ENCODE measurements around the gene FZR1. TPM values are rescaled to one million over a fixed set of nuclear protein-coding genes. Genes with fewer than 3 reads are reported as not detected.

Gene FZR1
- total RNA-seq, 4 donors from 2014 or later: 29.1 to 107 (median 35.3) TPM

DNA sequence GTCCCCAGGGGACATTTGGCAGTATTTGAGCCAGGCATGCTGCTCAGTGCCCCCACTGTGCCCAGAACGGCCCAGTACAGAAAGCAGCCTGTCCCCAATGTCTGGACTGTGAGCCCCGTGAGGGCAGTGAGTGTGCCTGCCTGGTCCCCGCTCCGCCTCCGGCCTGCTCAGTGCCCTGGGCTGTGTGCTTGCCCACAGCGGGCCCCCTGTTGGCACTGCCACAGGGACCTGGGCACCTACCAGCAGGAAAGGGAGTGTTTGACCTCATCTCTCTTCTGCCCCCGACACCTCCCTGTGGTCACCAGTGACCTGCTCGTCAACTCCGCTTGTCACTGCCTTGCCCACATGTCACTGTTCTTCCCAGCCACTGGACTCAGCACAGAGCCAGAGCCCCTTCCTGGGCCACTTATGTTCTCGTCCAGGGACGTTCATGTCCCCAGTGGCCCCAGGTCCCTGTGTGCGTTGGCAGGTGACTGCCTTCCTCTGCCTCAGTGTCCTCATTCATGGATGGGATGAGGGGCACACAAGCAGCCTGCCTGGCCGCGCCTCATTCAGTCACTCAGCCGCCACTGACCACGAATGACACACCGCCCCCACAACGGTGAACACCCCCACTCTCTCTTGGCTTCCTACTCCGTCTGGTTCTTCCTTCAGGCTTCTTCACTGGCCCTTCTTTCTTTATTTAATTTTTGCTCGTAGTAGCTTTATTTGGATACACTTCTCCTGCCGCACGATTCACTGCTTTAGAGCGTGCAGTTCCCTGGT is 2.8 kb downstream of the FZR1 start:
- intact Hi-C loops (cut with DNase I; ENCODE audit: low total_unique reads): no loop called here
- Histone ChIP-seq H3K27ac (no peak overlapping the region), H3K4me1 (peaks cover 5 to 23% (median 14%) of the 10 kb centered on the region in 4 donors), H3K36me3 (no peaks in the 10 kb centered on the region), H3K27me3 (no peaks in the 10 kb centered on the region), H3K9me3 (no peaks in the 10 kb centered on the region), H3K4me3 (no peak overlapping the region)
- in situ Hi-C loops (cut with MboI; ENCODE audit: low pct_ligation_motif_present in 1 of 4, low pct_unique_long_range_greater_than_20kb in 1 of 4, low sequenced_read_pairs in 3 of 4): no loop called here
- TF ChIP-seq POLR2AphosphoS5 (IDR thresholded peaks at IDR 0.05): no peak
- TF ChIP-seq EP300 (IDR thresholded peaks at IDR 0.05; ENCODE audit: low read depth): no peak
- TF ChIP-seq, protein P1, sequence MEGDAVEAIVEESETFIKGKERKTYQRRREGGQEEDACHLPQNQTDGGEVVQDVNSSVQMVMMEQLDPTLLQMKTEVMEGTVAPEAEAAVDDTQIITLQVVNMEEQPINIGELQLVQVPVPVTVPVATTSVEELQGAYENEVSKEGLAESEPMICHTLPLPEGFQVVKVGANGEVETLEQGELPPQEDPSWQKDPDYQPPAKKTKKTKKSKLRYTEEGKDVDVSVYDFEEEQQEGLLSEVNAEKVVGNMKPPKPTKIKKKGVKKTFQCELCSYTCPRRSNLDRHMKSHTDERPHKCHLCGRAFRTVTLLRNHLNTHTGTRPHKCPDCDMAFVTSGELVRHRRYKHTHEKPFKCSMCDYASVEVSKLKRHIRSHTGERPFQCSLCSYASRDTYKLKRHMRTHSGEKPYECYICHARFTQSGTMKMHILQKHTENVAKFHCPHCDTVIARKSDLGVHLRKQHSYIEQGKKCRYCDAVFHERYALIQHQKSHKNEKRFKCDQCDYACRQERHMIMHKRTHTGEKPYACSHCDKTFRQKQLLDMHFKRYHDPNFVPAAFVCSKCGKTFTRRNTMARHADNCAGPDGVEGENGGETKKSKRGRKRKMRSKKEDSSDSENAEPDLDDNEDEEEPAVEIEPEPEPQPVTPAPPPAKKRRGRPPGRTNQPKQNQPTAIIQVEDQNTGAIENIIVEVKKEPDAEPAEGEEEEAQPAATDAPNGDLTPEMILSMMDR (IDR thresholded peaks at IDR 0.05): no peak
- DNase-seq: no peak
- WGBS, 2 donors (ENCODE audit: low coverage in 1 of 2): 85 to 93% methylated on average over 3 to 23 of the region's 23 CpGs

GRCh38 chr19:3509566-3509989 is 3.5 kb downstream of the FZR1 start:
- no peaks in the 10 kb centered on the region for H3K27me3 ChIP-seq
- H3K9me3 ChIP-seq: no peaks in the 10 kb centered on the region
- H3K4me3 ChIP-seq: no peak overlapping the region
- no peaks in the 10 kb centered on the region for H3K36me3 ChIP-seq
- TF ChIP-seq, protein P1 (IDR thresholded peaks at IDR 0.05): no peak
- TF ChIP-seq EP300 (IDR thresholded peaks at IDR 0.05; ENCODE audit: low read depth) (no peak), POLR2A (IDR thresholded peaks at IDR 0.05) (no peak), POLR2AphosphoS5 (IDR thresholded peaks at IDR 0.05) (no peak)
- 90% methylated on average over 15 of the region's 15 CpGs; no CpG with 5 or more reads in 1 of the 2 donors for WGBS, 2 donors (ENCODE audit: low coverage in 1 of 2)
- in situ Hi-C loops (cut with MboI; ENCODE audit: low pct_ligation_motif_present in 1 of 4, low pct_unique_long_range_greater_than_20kb in 1 of 4, low sequenced_read_pairs in 3 of 4): no loop called here
- intact Hi-C loops (cut with DNase I; ENCODE audit: low total_unique reads): no loop called here
- H3K27ac ChIP-seq: no peak overlapping the region
- no peak for DNase-seq
- peaks cover 5 to 23% (median 14%) of the 10 kb centered on the region in 4 donors for H3K4me1 ChIP-seq

DNA sequence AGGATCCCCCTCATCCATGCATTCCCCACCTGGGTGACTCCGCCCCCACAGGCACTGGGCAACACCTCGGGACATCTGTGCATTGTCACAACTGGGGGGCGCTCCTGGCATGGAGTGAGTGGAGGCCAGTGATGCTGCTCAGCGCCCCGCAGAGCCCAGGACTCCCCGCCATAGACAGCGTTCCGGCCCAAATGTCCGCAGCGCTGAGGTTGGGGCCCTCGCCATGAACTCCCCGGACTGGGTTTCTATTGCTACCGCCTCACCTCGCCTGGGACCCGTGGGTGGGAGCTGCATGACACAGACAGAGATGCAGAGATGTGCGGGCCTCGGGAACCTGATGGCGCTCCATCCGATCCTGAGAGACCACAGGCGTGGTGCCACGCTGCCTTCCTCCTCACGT is 4.6 kb downstream of the FZR1 start:
- Histone ChIP-seq H3K27me3 (no peaks in the 10 kb centered on the region), H3K4me1 (peaks cover 0 to 20% (median 9%) of the 10 kb centered on the region in 4 donors), H3K4me3 (no peak overlapping the region), H3K36me3 (no peaks in the 10 kb centered on the region), H3K27ac (no peak overlapping the region), H3K9me3 (no peaks in the 10 kb centered on the region)
- intact Hi-C loops (cut with DNase I; ENCODE audit: low total_unique reads) (no loop called here), in situ Hi-C loops (cut with MboI; ENCODE audit: low pct_ligation_motif_present in 1 of 4, low pct_unique_long_range_greater_than_20kb in 1 of 4, low sequenced_read_pairs in 3 of 4) (no loop called here)
- WGBS, 2 donors (ENCODE audit: low coverage in 1 of 2): 93% methylated on average over 21 of the region's 22 CpGs; no CpG with 5 or more reads in 1 of the 2 donors
- TF ChIP-seq POLR2AphosphoS5 (IDR thresholded peaks at IDR 0.05) (no peak), EP300 (IDR thresholded peaks at IDR 0.05; ENCODE audit: low read depth) (no peak), POLR2A (IDR thresholded peaks at IDR 0.05) (no peak)
- TF ChIP-seq, protein P1 (IDR thresholded peaks at IDR 0.05): no peak
- DNase-seq: no peak

GRCh38 chr19:3511506-3512251 is 5.6 kb downstream of the FZR1 start:
- DNase-seq: no peak
- TF ChIP-seq EP300 (IDR thresholded peaks at IDR 0.05; ENCODE audit: low read depth) (no peak), POLR2A (IDR thresholded peaks at IDR 0.05) (no peak), POLR2AphosphoS5 (IDR thresholded peaks at IDR 0.05) (no peak)
- TF ChIP-seq, protein P1 (IDR thresholded peaks at IDR 0.05): no peak
- Histone ChIP-seq H3K27ac (no peak overlapping the region), H3K9me3 (no peaks in the 10 kb centered on the region), H3K4me1 (peaks cover 2 to 24% (median 14%) of the 10 kb centered on the region in 4 donors), H3K36me3 (no peaks in the 10 kb centered on the region), H3K27me3 (no peaks in the 10 kb centered on the region), H3K4me3 (no peak overlapping the region)
- WGBS, 2 donors (ENCODE audit: low coverage in 1 of 2): 83% methylated on average over 26 of the region's 26 CpGs; no CpG with 5 or more reads in 1 of the 2 donors
- in situ Hi-C loops (cut with MboI; ENCODE audit: low pct_ligation_motif_present in 1 of 4, low pct_unique_long_range_greater_than_20kb in 1 of 4, low sequenced_read_pairs in 3 of 4) (no loop called here), intact Hi-C loops (cut with DNase I; ENCODE audit: low total_unique reads) (loop anchor here (2.0 kb wide), 1 partner anchor 15 kb away; no protein-coding TSS in a partner anchor)

Data from transverse colon (tissue), 4 donors.